ENCODE data around the gene SLC36A4.

- no peak for TF ChIP-seq POLR2AphosphoS5 (IDR thresholded peaks at IDR 0.05; ENCODE audit: low read depth, low read length)
- TF ChIP-seq POLR2A (IDR thresholded peaks at IDR 0.05; ENCODE audit: low read depth, low read length), result no peak
Measured at GRCh38 chr11:93145390-93145915, 52.3 kb downstream of the SLC36A4 start.

All from GM12891 (cell line).